Astrocyte (in vitro differentiated cells and primary cell): ENCODE results near the gene BCR.

ENCODE experiments used
- EZH2 ChIP-seq: IDR thresholded peaks from 2 replicates; pipeline ENCODE4 v1.6.1; 2012; ENCODE audit warnings: mild to moderate bottlenecking, low read length, inconsistent platforms; ENCODE audit not compliant: insufficient read depth
- TF ChIP-seq, protein P1 (sequence below): IDR thresholded peaks from 2 replicates; pipeline ENCODE4 v1.5.1; 2011; ENCODE audit warnings: low read depth, mild to moderate bottlenecking, inconsistent platforms, low read length, moderate library complexity; ENCODE audit not compliant: insufficient read depth

DNA sequence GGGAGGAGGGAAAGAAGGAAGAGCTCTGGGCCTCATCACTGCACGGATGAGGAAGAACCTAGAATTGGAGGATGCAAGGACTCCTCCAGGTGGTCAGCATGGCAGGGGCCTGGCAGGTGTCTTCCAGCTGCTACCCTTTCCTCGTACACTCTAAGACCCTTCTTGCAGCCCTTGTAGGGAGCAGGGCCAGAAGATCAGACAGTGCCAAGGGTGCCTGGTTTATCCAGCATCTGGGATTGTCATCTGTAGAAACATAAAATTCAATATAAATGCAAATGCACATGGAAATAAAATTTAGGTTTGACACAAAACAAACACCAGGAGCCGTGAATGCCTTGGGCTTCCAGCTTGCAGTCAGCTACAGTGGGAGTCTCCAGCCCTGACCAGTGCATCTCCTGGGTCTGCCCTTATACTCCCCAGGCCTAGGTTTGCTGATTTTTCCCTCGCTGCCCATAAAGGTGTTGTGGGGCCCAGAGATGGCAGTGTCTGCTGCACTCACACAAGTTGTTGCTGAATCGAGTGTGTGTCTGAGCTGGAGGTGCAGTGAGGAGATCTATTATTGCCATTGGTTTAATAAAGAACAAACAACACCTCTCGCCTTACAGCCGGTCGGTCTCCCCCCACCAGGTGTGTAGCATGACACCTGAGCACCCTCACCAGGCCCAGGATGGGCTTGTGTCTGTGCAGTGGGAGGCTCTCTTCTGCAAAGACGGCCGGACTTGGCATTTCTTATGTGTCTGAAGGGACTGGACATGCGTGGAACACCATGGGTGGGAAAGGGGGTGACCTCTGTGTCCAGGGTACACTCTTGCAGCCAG lies 87.1 kb downstream of the BCR start:
- no peak for TF ChIP-seq EZH2
- TF ChIP-seq, protein P1, sequence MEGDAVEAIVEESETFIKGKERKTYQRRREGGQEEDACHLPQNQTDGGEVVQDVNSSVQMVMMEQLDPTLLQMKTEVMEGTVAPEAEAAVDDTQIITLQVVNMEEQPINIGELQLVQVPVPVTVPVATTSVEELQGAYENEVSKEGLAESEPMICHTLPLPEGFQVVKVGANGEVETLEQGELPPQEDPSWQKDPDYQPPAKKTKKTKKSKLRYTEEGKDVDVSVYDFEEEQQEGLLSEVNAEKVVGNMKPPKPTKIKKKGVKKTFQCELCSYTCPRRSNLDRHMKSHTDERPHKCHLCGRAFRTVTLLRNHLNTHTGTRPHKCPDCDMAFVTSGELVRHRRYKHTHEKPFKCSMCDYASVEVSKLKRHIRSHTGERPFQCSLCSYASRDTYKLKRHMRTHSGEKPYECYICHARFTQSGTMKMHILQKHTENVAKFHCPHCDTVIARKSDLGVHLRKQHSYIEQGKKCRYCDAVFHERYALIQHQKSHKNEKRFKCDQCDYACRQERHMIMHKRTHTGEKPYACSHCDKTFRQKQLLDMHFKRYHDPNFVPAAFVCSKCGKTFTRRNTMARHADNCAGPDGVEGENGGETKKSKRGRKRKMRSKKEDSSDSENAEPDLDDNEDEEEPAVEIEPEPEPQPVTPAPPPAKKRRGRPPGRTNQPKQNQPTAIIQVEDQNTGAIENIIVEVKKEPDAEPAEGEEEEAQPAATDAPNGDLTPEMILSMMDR: no peak
